ENCODE data around the gene HM13.
A peak's percentile ranks its signal among the peaks of the same experiment; 100 is the strongest.

HM13 gene

DNA sequence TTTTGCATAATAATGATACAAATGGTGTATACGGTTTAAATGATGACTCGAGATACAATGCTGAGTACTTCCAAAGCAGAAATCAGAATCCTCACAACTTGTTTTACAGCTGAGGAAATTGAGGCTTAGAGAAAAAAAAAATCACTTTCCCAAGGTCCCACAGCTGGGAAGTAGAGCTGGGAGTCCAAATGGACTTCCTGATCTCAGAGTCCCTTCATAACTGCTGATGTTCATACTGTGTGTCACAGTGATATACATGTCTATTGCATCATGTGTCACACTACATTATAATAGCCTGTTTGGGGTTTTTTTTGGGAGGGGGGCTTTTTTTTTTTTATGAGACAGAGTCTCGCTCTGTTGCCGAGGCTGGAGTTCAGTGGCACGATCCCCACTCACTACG, 8.5 kb downstream of the HM13 start:
- Histone ChIP-seq H3K27ac (replicated peaks) (peak overlapping the region; percentile 64), H3K4me3 (replicated peaks; ENCODE audit: insufficient read depth, low read length) (no peak overlapping the region), H3K27me3 (ENCODE audit: insufficient read depth, poor library complexity, severe bottlenecking) (no peaks in the 10 kb centered on the region)
- TF ChIP-seq POLR2AphosphoS5 (IDR thresholded peaks at IDR 0.05; ENCODE audit: low read depth) (no peak), SPI1 (IDR thresholded peaks at IDR 0.05; ENCODE audit: borderline replicate concordance, low read depth) (no peak), GABPA (IDR thresholded peaks at IDR 0.05; ENCODE audit: low read depth) (no peak)
- TF ChIP-seq, protein P1, sequence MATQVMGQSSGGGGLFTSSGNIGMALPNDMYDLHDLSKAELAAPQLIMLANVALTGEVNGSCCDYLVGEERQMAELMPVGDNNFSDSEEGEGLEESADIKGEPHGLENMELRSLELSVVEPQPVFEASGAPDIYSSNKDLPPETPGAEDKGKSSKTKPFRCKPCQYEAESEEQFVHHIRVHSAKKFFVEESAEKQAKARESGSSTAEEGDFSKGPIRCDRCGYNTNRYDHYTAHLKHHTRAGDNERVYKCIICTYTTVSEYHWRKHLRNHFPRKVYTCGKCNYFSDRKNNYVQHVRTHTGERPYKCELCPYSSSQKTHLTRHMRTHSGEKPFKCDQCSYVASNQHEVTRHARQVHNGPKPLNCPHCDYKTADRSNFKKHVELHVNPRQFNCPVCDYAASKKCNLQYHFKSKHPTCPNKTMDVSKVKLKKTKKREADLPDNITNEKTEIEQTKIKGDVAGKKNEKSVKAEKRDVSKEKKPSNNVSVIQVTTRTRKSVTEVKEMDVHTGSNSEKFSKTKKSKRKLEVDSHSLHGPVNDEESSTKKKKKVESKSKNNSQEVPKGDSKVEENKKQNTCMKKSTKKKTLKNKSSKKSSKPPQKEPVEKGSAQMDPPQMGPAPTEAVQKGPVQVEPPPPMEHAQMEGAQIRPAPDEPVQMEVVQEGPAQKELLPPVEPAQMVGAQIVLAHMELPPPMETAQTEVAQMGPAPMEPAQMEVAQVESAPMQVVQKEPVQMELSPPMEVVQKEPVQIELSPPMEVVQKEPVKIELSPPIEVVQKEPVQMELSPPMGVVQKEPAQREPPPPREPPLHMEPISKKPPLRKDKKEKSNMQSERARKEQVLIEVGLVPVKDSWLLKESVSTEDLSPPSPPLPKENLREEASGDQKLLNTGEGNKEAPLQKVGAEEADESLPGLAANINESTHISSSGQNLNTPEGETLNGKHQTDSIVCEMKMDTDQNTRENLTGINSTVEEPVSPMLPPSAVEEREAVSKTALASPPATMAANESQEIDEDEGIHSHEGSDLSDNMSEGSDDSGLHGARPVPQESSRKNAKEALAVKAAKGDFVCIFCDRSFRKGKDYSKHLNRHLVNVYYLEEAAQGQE (IDR thresholded peaks at IDR 0.05; ENCODE audit: insufficient replicate concordance, low read depth), result no peak
- TF ChIP-seq, protein P2, sequence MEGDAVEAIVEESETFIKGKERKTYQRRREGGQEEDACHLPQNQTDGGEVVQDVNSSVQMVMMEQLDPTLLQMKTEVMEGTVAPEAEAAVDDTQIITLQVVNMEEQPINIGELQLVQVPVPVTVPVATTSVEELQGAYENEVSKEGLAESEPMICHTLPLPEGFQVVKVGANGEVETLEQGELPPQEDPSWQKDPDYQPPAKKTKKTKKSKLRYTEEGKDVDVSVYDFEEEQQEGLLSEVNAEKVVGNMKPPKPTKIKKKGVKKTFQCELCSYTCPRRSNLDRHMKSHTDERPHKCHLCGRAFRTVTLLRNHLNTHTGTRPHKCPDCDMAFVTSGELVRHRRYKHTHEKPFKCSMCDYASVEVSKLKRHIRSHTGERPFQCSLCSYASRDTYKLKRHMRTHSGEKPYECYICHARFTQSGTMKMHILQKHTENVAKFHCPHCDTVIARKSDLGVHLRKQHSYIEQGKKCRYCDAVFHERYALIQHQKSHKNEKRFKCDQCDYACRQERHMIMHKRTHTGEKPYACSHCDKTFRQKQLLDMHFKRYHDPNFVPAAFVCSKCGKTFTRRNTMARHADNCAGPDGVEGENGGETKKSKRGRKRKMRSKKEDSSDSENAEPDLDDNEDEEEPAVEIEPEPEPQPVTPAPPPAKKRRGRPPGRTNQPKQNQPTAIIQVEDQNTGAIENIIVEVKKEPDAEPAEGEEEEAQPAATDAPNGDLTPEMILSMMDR (IDR thresholded peaks at IDR 0.05; ENCODE audit: insufficient read depth, low read length), result no peak
- no peak for DNase-seq (ENCODE audit: low read depth in 1 of 2, low spot score in 1 of 2)

DNA sequence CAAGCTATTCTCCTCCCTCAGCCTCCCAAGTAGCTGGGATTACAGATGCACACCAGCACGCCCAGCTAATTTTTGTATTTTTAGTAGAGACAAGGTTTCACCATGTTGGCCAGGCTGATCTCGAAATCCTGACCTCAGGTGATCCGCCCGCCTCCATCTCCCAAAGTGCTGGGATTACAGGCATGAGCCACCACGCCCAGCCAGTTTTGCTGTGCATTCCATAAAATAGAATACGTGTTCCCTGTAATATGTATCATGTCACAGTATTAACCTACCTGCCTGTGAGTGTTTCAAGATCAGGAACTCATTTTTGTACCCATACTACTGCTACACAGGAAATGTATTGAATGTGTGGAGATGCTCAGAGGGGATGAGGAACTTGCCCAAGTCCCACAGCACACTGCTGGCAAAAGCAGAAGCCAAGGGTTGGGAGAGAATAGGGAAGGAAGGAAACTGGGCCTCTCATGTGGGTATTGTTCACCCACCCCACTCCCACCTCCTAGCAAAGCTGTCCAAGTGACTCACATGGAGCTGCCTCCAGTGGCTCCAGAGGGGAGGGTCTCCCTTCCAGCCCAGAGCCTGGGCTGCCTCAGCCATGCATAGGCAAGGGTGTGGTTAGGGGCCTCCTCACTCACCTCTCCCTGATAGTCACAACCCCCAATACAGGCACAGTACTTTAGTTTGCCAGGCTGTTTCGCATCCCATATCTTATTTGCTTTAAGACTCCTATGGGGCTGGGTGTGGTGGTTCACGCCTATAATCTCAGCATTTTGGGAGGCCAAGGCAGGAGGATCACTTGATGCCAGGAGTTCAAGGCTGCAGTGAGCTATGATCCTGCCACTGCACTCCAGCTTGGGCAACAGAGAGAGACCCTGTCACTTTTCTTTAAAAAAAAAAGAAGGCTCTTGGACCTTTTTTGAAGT, 9.4 kb downstream of the HM13 start:
- Histone ChIP-seq H3K4me3 (replicated peaks; ENCODE audit: insufficient read depth, low read length) (no peak overlapping the region), H3K27ac (replicated peaks) (peak overlapping the region; percentile 64), H3K27me3 (ENCODE audit: insufficient read depth, poor library complexity, severe bottlenecking) (no peaks in the 10 kb centered on the region)
- DNase-seq (ENCODE audit: low read depth in 1 of 2, low spot score in 1 of 2), result peak in 1 of 2 experiments; percentile 95
- TF ChIP-seq SPI1 (IDR thresholded peaks at IDR 0.05; ENCODE audit: borderline replicate concordance, low read depth), result peak; percentile 93
- TF ChIP-seq, protein P1 (IDR thresholded peaks at IDR 0.05; ENCODE audit: insufficient replicate concordance, low read depth), result no peak
- TF ChIP-seq GABPA (IDR thresholded peaks at IDR 0.05; ENCODE audit: low read depth), result no peak
- peak; percentile 56; the same call in 1 of the 2 replicates for TF ChIP-seq POLR2AphosphoS5 (IDR thresholded peaks at IDR 0.05; ENCODE audit: low read depth)
- TF ChIP-seq, protein P2 (IDR thresholded peaks at IDR 0.05; ENCODE audit: insufficient read depth, low read length), result no peak

DNA sequence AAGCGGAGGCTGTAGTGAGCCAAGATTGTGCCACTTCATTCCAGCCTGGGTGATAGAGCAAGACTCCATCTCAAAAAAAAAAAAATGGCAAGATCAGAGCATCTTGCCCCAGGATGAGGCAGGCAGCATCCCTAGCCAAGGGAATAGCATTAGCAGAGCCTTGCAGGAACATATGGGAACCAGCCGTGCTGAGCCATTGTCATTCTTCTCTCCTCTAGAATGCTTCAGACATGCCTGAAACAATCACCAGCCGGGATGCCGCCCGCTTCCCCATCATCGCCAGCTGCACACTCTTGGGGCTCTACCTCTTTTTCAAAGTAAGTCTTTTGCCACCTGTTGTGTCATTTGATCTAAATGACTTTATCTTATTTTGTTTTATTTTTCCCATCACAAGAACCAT, 13.0 kb downstream of the HM13 start:
- Histone ChIP-seq H3K27ac (replicated peaks) (no peak overlapping the region), H3K27me3 (ENCODE audit: insufficient read depth, poor library complexity, severe bottlenecking) (no peaks in the 10 kb centered on the region), H3K4me3 (replicated peaks; ENCODE audit: insufficient read depth, low read length) (no peak overlapping the region)
- TF ChIP-seq SPI1 (IDR thresholded peaks at IDR 0.05; ENCODE audit: borderline replicate concordance, low read depth), result no peak
- TF ChIP-seq POLR2AphosphoS5 (IDR thresholded peaks at IDR 0.05; ENCODE audit: low read depth), result no peak
- no peak for TF ChIP-seq GABPA (IDR thresholded peaks at IDR 0.05; ENCODE audit: low read depth)
- TF ChIP-seq, protein P2 (IDR thresholded peaks at IDR 0.05; ENCODE audit: insufficient read depth, low read length), result no peak
- TF ChIP-seq, protein P1 (IDR thresholded peaks at IDR 0.05; ENCODE audit: insufficient replicate concordance, low read depth), result no peak
- DNase-seq (ENCODE audit: low read depth in 1 of 2, low spot score in 1 of 2), result no peak

Measured in HL-60 (cell line).